Measurements from ENCODE around the gene BMP7. TPM values are rescaled to one million over a fixed set of nuclear protein-coding genes. Genes with fewer than 3 reads are reported as not detected.
A peak's percentile ranks its signal among the peaks of the same experiment; 100 is the strongest.

The BMP7 gene
- total RNA-seq, 2 donors from 2014 or later, result not detected

- Mint-ChIP-seq H3K27ac (no peak overlapping the region), H3K9me3 (peaks cover 5 to 9% of the 10 kb centered on the region in 2 donors), H3K36me3 (no peaks in the 10 kb centered on the region)
- ATAC-seq (no peak), DNase-seq (ENCODE audit: low spot score in 2 of 2) (no peak)
Measured at GRCh38 chr20:57148263-57148662, 118.2 kb downstream of the BMP7 start.

GRCh38 chr20:57147185-57147584, 119.3 kb downstream of the BMP7 start:
- H3K9me3 Mint-ChIP-seq, result peaks cover 5 to 9% of the 10 kb centered on the region in 2 donors

GRCh38 chr20:57146155-57146554, 120.3 kb downstream of the BMP7 start:
- no peak for DNase-seq (ENCODE audit: low spot score in 2 of 2)
- Mint-ChIP-seq H3K9me3 (peaks cover 5 to 9% of the 10 kb centered on the region in 2 donors), H3K36me3 (no peaks in the 10 kb centered on the region), H3K27ac (no peak overlapping the region)
- no peak for ATAC-seq

More at GRCh38 chr20:57147185-57147584, 119.3 kb downstream of the BMP7 start:
- ATAC-seq (no peak), DNase-seq (ENCODE audit: low spot score in 2 of 2) (no peak)
- Mint-ChIP-seq H3K27ac (no peak overlapping the region), H3K36me3 (no peaks in the 10 kb centered on the region)

GRCh38 chr20:57145089-57145631, 121.3 kb downstream of the BMP7 start:
- DNase-seq (ENCODE audit: low spot score in 2 of 2) (no peak), ATAC-seq (no peak)
- Mint-ChIP-seq H3K36me3 (no peaks in the 10 kb centered on the region), H3K27ac (no peak overlapping the region), H3K9me3 (peaks cover 5 to 9% of the 10 kb centered on the region in 2 donors)

- ATAC-seq (no peak), DNase-seq (ENCODE audit: low spot score in 2 of 2) (no peak)
- H3K9me3 Mint-ChIP-seq, result peaks cover 5 to 9% of the 10 kb centered on the region in 2 donors
- H3K27ac Mint-ChIP-seq, result no peak overlapping the region
- no peaks in the 10 kb centered on the region for H3K36me3 Mint-ChIP-seq
Measured at GRCh38 chr20:57143173-57143572, 123.3 kb downstream of the BMP7 start.

GRCh38 chr20:57142667-57143066, 123.8 kb downstream of the BMP7 start:
- no peak for DNase-seq (ENCODE audit: low spot score in 2 of 2)
- no peak overlapping the region for H3K27ac Mint-ChIP-seq
- ATAC-seq, result no peak
- peaks cover 5 to 9% of the 10 kb centered on the region in 2 donors for H3K9me3 Mint-ChIP-seq
- H3K36me3 Mint-ChIP-seq, result no peaks in the 10 kb centered on the region

- no peak for DNase-seq (ENCODE audit: low spot score in 2 of 2)
- Mint-ChIP-seq H3K27ac (no peak overlapping the region), H3K9me3 (peaks cover 0 to 5% of the 10 kb centered on the region in 2 donors), H3K36me3 (no peaks in the 10 kb centered on the region)
- no peak for ATAC-seq
Measured at GRCh38 chr20:57141492-57141891, 124.9 kb downstream of the BMP7 start.

GRCh38 chr20:57140416-57140965, 126.0 kb downstream of the BMP7 start:
- no peak for DNase-seq (ENCODE audit: low spot score in 2 of 2)
- Mint-ChIP-seq H3K36me3 (no peaks in the 10 kb centered on the region), H3K9me3 (no peaks in the 10 kb centered on the region), H3K27ac (no peak overlapping the region)
- ATAC-seq, result no peak

- Mint-ChIP-seq H3K36me3 (no peaks in the 10 kb centered on the region), H3K27ac (no peak overlapping the region), H3K9me3 (no peaks in the 10 kb centered on the region)
- DNase-seq (ENCODE audit: low spot score in 2 of 2), result no peak
- ATAC-seq, result no peak
Measured at GRCh38 chr20:57139342-57140093, 126.9 kb downstream of the BMP7 start.

- Mint-ChIP-seq H3K36me3 (no peaks in the 10 kb centered on the region), H3K27ac (no peak overlapping the region), H3K9me3 (no peaks in the 10 kb centered on the region)
- ATAC-seq (no peak), DNase-seq (ENCODE audit: low spot score in 2 of 2) (no peak)
Measured at GRCh38 chr20:57138198-57138995, 128.0 kb downstream of the BMP7 start.

GRCh38 chr20:57137676-57138075, 128.8 kb downstream of the BMP7 start:
- Mint-ChIP-seq H3K36me3 (no peaks in the 10 kb centered on the region), H3K9me3 (no peaks in the 10 kb centered on the region), H3K27ac (no peak overlapping the region)
- ATAC-seq (no peak), DNase-seq (ENCODE audit: low spot score in 2 of 2) (no peak)

- no peak for DNase-seq (ENCODE audit: low spot score in 2 of 2)
- no peak for ATAC-seq
- no peaks in the 10 kb centered on the region for H3K36me3 Mint-ChIP-seq
- H3K9me3 Mint-ChIP-seq, result no peaks in the 10 kb centered on the region
- peak overlapping the region in 1 of 2 donors; percentile 29 for H3K27ac Mint-ChIP-seq
Measured at GRCh38 chr20:57136734-57137133, 129.7 kb downstream of the BMP7 start.

GRCh38 chr20:57135875-57136274, 130.6 kb downstream of the BMP7 start:
- H3K27ac Mint-ChIP-seq, result no peak overlapping the region

GRCh38 chr20:57134804-57135203, 131.6 kb downstream of the BMP7 start:
- ATAC-seq (no peak), DNase-seq (ENCODE audit: low spot score in 2 of 2) (no peak)
- H3K9me3 Mint-ChIP-seq, result no peaks in the 10 kb centered on the region
- H3K27ac Mint-ChIP-seq, result no peak overlapping the region
- no peaks in the 10 kb centered on the region for H3K36me3 Mint-ChIP-seq

More at GRCh38 chr20:57135875-57136274, 130.6 kb downstream of the BMP7 start:
- Mint-ChIP-seq H3K9me3 (no peaks in the 10 kb centered on the region), H3K36me3 (no peaks in the 10 kb centered on the region)
- no peak for DNase-seq (ENCODE audit: low spot score in 2 of 2)
- no peak for ATAC-seq

- H3K36me3 Mint-ChIP-seq, result no peaks in the 10 kb centered on the region
- no peak for ATAC-seq
Measured at GRCh38 chr20:57133926-57134650, 132.4 kb downstream of the BMP7 start.

GRCh38 chr20:57131601-57132391, 134.6 kb downstream of the BMP7 start:
- Mint-ChIP-seq H3K9me3 (no peaks in the 10 kb centered on the region), H3K36me3 (no peaks in the 10 kb centered on the region), H3K27ac (no peak overlapping the region)
- DNase-seq (ENCODE audit: low spot score in 2 of 2) (no peak), ATAC-seq (no peak)

More at GRCh38 chr20:57133926-57134650, 132.4 kb downstream of the BMP7 start:
- Mint-ChIP-seq H3K9me3 (no peaks in the 10 kb centered on the region), H3K27ac (no peak overlapping the region)
- no peak for DNase-seq (ENCODE audit: low spot score in 2 of 2)

Measured in activated naive CD4-positive, alpha-beta T cell treated with anti-CD3 and anti-CD28 coated beads, Interleukin-2, amount 50 U/mL, for 72 hours (primary cell).